Left lung (tissue), 10 donors: ENCODE data around the gene RHOT1. TPM values are rescaled to one million over a fixed set of nuclear protein-coding genes. Genes with fewer than 3 reads are reported as not detected.

Experiments used
- ATAC-seq: fragments of 200-7000 bp; cut with Tn5 transposase; one replicate; pipeline ENCODE4 v1.9.1; 2020; ENCODE audit warnings: moderate library complexity
- DNase-seq, 4 donors: peaks; one replicate each; pipeline ENCODE4 v3.0.0-alpha.2; 2013 to 2020
- H3K27ac ChIP-seq, 2 donors: fragments of 200-600 bp; sonication (generic) in 1 of 2; one replicate each; pipeline versions ENCODE4 v1.5.0 to v1.8.0; 2020 to 2021
- H3K27me3 ChIP-seq, 2 donors: fragments of 200-600 bp; sonication (generic) in 1 of 2; one replicate each; pipeline versions ENCODE4 v1.5.0 to v1.8.0; 2020 to 2021
- H3K36me3 ChIP-seq, 2 donors: fragments of 200-600 bp; sonication (generic) in 1 of 2; one replicate each; pipeline versions ENCODE4 v1.5.0 to v1.8.0; 2020 to 2021
- H3K4me1 ChIP-seq, 2 donors: fragments of 200-600 bp; one replicate each; pipeline ENCODE4 v1.8.0; 2021
- H3K4me3 ChIP-seq, 2 donors: fragments of 200-600 bp; sonication (generic) in 1 of 2; one replicate each; pipeline versions ENCODE4 v1.5.0 to v1.8.0; 2020 to 2021; ENCODE audit warnings: mild to moderate bottlenecking in 1 of 2
- H3K9me3 ChIP-seq, 2 donors: fragments of 200-600 bp; sonication (generic) in 1 of 2; one replicate each; pipeline versions ENCODE4 v1.5.0 to v1.8.0; 2020 to 2021
- CTCF ChIP-seq, 2 donors: fragments of 200-600 bp; sonication (generic) in 1 of 2; IDR thresholded peaks; one replicate each; pipeline versions ENCODE4 v1.5.0 to v1.8.0; 2021; ENCODE audit warnings: antibody characterized with exemption in 2 of 2
- intact Hi-C, 2 donors: fragments of 100-400 bp; cut with DNase I; formaldehyde crosslinking; loops; one replicate each; pipeline versions ENCODE4 v1.11.2 to v1.14.2; 2022
- polyA plus RNA-seq, 6 donors: library from polyadenylated mRNA; unstranded; fragments of 120-200 nt; gene quantifications; one replicate each; pipeline ENCODE4 v1.2.1, GENCODE V29; 2013; ENCODE audit not compliant: insufficient read length in 6 of 6
- total RNA-seq, 2 donors: library from RNA; stranded (reverse); fragmentation: NEBNext Ultra II Directional; extraction: Animal tissue kit (Norgen Biotek cat#: 25700); gene quantifications; one replicate each; pipeline ENCODE4 v1.2.1, GENCODE V29; 2021
- donor health status: DM: no; HTN: yes; CAD: no.
- donor health status: DM: no; HTN: no; CAD: no.

Gene RHOT1
- total and polyA plus RNA-seq, 8 donors: 37.9 to 65.6 (median 58.5) TPM

- no peaks in the 10 kb centered on the region for H3K9me3 ChIP-seq
- intact Hi-C loops: no loop called here
- H3K36me3 ChIP-seq: peaks cover 0 to 71% of the 10 kb centered on the region in 2 donors
- H3K27me3 ChIP-seq: no peaks in the 10 kb centered on the region
- no peak overlapping the region for H3K27ac ChIP-seq
- ATAC-seq (no peak), DNase-seq (no peak)
- TF ChIP-seq CTCF (IDR thresholded peaks at IDR 0.05): no peak
- no peaks in the 10 kb centered on the region for H3K4me1 ChIP-seq
- H3K4me3 ChIP-seq: no peak overlapping the region
These were observed 69.4 kb downstream of the RHOT1 start for GRCh38 chr17:32211671-32212070.

GRCh38 chr17:32215696-32216095 lies 73.4 kb downstream of the RHOT1 start:
- TF ChIP-seq CTCF (IDR thresholded peaks at IDR 0.05): no peak
- no peak overlapping the region for H3K4me3 ChIP-seq
- no peaks in the 10 kb centered on the region for H3K9me3 ChIP-seq
- H3K27me3 ChIP-seq: no peaks in the 10 kb centered on the region
- H3K36me3 ChIP-seq: peaks cover 0 to 49% of the 10 kb centered on the region in 2 donors
- no peak for ATAC-seq
- no peak overlapping the region for H3K27ac ChIP-seq
- no peaks in the 10 kb centered on the region for H3K4me1 ChIP-seq
- no peak for DNase-seq
- intact Hi-C loops: no loop called here

GRCh38 chr17:32222621-32223020 lies 80.3 kb downstream of the RHOT1 start:
- Histone ChIP-seq H3K9me3 (no peaks in the 10 kb centered on the region), H3K36me3 (peaks cover 0 to 36% of the 10 kb centered on the region in 2 donors), H3K4me3 (no peak overlapping the region), H3K4me1 (no peaks in the 10 kb centered on the region), H3K27ac (no peak overlapping the region), H3K27me3 (no peaks in the 10 kb centered on the region)
- DNase-seq (no peak), ATAC-seq (no peak)
- TF ChIP-seq CTCF (IDR thresholded peaks at IDR 0.05): no peak
- intact Hi-C loops: no loop called here

GRCh38 chr17:32223703-32224102 lies 81.4 kb downstream of the RHOT1 start:
- no peak for TF ChIP-seq CTCF (IDR thresholded peaks at IDR 0.05)
- DNase-seq (no peak), ATAC-seq (no peak)
- intact Hi-C loops: no loop called here
- Histone ChIP-seq H3K9me3 (no peaks in the 10 kb centered on the region), H3K27me3 (no peaks in the 10 kb centered on the region), H3K4me3 (no peak overlapping the region), H3K4me1 (no peaks in the 10 kb centered on the region), H3K27ac (no peak overlapping the region), H3K36me3 (peaks cover 0 to 34% of the 10 kb centered on the region in 2 donors)

- intact Hi-C loops: no loop called here
- no peak overlapping the region for H3K4me3 ChIP-seq
- TF ChIP-seq CTCF (IDR thresholded peaks at IDR 0.05): no peak
- no peaks in the 10 kb centered on the region for H3K9me3 ChIP-seq
- H3K27me3 ChIP-seq: no peaks in the 10 kb centered on the region
- H3K27ac ChIP-seq: no peak overlapping the region
- peaks cover 0 to 16% of the 10 kb centered on the region in 2 donors for H3K36me3 ChIP-seq
- no peaks in the 10 kb centered on the region for H3K4me1 ChIP-seq
- no peak for DNase-seq
- ATAC-seq: no peak
These were observed 84.6 kb downstream of the RHOT1 start for GRCh38 chr17:32226886-32227285.
